ENCODE data around the gene RAI1.

Gene RAI1

DNA sequence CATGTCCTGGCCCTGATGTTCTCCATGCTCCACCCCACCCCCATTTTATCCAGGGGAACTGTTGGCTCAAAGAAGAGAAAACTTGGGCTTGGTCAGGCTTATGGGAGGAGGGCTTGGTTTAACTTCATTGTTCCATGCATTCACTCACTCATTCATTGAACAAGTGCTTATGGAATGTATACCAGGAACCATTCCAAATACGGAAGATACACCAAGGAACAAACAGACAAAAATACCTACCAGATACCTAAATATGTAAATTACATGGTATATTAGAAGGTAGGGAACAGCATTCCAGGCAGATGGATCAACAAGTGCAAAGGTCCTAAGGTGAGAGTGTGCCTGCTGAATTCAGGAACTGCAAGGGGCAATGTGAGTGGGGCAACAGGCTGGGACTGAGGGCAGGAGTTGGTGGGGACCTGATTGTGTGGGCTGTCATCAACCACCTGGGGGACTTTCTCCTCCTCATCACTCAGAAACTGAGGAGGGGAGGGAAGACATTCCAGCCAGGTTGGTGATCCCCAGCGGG lies 39.9 kb downstream of the RAI1 start:
- no peak for DNase-seq

GRCh38 chr17:17722081-17722905 lies 41.0 kb downstream of the RAI1 start:
- no peak for DNase-seq

- DNase-seq, result no peak
Measured at GRCh38 chr17:17722906-17723353, 41.7 kb downstream of the RAI1 start.

GRCh38 chr17:17723354-17724261 lies 42.4 kb downstream of the RAI1 start:
- no peak for DNase-seq

DNA sequence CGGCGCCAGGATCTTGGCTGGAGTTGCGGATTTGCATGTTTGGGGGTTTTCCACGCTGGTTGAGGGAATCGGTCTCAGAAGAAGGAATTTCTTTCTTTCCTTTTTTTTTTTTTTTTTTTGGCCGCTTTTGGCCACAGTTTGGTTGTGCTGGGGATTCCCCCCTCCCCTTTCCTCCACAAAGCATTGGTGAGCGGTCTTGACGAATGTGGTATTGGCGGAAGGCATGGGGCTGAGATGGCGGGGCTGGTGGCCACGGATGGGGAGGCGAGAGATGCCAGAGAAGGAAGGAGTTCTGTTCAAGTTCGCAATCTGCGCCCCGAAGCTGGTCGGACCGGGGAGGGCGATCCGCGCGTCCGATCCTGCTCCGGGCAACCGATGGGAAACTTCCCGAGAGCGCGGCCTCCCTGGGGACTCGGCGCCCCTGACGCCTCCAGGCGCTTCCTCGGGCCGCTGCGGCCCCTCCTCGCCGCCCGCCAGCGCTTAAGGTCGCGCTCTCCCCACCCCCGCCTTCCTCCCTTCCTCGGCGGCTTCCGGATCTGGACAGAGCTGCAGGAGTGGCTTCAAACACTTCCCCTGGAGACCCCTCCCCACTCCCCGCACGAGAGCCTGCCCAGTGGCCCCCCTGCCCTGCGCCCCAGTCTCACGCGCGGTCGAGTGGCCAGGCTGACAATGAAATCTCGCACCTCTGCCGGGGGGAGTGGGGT lies 43.2 kb downstream of the RAI1 start:
- DNase-seq, result no peak

DNA sequence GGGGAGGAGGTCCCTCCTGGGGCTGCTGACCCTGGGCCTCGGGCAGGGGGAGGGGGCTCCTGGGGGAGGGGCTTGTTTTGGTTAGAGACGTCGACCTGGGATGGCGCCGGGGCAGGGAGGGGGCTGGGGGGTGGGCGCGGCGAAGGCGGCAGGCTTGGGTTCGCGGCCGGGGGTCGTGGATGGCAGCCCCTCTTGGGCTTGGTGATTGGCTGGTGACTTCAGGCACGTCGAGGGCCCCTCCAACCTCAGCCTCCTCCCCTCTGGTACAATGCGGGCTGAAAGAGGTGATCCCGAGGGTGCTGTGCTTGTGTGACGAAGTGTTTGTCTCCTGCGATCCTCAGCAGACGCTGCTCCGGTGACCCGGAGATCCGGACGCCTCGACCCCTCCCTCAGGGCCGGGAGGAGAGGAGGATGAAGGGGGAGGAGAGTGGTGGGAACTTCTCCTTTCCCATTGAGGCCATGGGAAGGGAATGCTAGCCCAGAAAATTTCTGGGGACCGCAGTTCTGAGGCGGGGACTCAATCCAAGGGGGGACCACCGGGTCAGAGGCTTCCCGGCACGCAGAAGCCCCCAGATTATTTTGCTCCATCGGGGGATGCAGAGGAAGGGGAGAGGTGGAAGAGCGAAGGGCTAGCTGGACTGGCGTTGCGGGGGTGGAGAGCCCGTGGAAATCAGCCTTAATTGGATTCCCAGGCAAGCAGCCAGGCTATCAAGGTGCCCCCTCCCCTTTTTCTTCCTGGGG lies 43.9 kb downstream of the RAI1 start:
- no peak for DNase-seq

DNA sequence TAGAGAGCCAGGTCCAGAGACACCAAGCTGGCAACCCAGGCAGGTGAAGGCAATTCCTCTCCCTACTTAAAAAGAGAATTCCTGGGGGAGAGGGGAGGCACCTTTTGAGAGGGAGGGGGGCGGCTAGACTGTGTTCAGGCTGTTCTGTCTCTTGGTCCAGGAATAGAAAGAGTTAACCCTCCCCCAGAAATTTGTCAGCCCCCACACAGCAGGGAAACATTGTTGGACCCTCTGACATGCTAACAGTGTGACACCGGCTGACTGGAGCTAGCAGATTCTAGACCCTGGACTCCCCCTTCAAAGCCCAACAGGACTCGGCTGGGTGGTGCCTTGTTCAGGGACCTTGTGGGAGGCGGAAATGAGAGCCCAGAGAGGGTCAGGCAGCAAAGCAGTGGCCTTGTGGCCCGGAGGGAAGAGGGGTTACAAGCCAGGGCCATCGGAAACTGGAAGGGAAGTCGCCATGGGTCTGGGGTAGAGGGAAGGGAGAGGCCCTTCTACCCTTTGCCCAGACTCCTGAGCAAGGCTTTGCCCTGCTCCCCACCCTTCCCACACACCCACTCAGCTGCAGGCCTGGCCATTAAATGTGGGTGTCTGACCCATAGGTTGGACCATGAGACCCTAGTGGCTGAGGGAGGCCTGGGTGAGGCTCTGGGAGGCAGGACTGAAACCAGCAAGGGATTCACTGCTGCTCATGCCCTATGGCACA lies 44.6 kb downstream of the RAI1 start:
- DNase-seq, result no peak

- no peak for DNase-seq
Measured at GRCh38 chr17:17726458-17727060, 45.3 kb downstream of the RAI1 start.

GRCh38 chr17:17727111-17727659 lies 45.9 kb downstream of the RAI1 start:
- no peak for DNase-seq

DNA sequence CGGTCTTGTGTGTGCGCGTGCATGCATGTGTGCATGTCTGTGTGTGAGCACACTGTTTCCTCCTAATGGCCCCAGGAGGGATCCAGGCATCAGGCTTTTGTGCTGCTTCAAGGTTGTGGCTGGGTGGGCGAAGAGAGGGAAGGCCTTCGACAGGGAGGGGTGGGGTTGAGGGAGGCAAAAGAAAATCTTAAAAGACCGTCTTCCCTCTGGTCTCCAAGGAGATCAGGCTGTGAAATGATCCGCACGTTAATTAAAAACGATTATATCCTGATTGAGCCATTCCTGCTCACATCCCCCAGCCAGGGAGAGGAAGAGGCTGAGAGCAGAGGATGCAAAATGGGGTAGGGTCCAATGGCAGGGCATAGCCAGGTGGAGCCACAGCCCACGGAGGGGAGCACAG lies 46.9 kb downstream of the RAI1 start:
- DNase-seq, result no peak

- no peak for DNase-seq
Measured at GRCh38 chr17:17728550-17729251, 47.4 kb downstream of the RAI1 start.

GRCh38 chr17:17729620-17730249 lies 48.5 kb downstream of the RAI1 start:
- peak; percentile 42 for DNase-seq

GRCh38 chr17:17730250-17730935 lies 49.1 kb downstream of the RAI1 start:
- no peak for DNase-seq

GRCh38 chr17:17732444-17732843 lies 51.2 kb downstream of the RAI1 start:
- no peak for DNase-seq

DNA sequence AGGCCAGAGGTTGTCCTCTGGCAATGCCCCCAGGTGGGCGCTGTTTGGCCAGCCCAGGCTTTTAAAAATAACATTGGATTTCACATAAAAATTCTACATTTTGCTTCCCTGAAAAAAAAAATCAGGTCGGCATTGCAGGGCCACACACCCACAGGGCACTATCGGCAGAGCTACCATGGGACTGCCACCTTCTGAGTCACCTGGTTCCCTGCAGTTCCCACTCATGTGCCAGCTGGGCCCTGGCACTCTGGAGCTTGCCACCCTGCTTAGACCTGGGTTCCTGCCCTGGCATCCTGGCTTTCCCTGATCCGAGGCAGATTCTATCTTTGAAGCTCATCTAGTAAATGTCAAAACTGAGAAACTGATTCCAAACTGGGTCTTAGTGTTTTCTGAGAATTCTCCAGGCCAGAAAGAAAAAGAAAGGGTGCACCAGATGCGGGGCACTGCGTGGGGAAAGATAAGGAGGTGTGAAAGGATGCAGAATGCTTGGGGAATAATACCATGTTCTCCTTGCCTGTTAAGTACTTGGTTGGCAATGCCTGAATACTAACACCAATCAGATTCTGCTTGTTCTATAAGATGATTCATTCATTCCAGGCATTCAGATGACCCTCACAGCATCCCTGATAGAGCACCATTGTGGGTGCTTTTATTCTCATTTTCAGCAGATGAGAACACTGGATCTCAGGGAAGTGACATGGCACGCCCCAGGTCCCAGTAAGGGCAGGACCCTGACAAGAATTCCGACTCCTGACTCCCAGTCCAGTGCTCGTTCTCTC lies 51.8 kb downstream of the RAI1 start:
- no peak for DNase-seq

DNA sequence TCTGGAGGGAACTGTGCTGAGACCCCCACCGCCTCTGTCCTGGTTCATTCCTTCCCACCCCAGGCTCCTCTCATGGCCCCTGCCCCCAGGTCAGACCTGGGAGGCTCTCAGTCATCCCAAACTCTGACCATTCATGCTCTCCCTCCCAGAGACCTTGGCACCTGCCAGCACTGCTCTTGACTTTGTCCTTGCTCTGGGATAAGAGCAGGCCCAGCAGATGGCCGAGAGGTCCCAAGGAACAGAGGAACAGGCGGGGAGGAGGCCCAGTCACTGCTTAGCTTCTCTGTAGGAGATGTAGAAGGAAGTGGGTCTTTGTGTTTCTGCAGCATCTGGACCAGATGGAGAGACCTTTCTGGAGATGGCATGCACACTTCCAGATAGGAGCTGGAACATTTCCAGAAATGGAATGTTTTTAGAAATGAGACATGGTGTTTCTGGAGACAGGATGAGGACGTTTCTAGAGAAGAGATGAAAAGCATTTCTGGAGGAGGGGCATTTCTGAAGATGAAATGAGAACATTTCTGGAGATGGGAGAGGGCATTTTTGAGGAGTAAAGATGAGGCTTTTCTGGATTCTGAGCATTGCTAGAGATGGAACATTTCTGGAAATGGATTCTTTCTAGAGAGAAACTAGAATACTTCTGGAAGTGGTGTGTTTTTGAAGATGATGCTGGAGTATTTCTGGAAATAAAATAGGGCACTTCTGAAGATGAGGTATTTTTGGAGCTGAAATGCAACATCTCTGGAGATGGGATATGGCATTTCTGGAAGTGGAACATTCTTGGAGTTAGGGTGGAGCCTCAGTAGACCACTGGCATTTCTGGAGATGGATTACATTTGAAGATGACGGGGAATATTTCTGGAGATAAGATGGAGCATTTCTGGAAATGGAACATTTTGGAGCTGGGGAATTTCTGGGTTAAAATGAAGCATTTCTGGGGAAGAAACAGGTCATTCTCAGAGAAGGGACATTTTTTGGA lies 55.2 kb downstream of the RAI1 start:
- no peak for DNase-seq
